Measurements from ENCODE around the gene VRK2.

DNA sequence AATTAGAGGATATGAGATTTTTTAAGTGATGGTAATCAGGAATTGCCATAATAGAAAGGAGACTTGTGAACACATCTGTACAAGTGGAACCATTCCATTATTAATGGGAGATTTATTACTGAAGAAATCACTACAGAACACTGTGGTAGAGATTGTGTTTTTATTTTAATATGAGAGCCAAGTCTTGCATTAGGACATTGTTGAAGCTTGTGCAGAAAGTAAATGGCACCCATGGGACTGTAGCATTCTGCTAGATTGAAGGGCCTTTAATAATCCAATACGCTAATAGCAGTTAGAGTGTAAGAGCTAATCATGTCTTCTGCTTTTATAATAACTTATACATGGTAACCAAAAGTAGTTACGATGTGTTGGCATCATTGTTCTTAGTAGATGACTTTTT is 83.6 kb downstream of the VRK2 start:
- TF ChIP-seq, protein P1, sequence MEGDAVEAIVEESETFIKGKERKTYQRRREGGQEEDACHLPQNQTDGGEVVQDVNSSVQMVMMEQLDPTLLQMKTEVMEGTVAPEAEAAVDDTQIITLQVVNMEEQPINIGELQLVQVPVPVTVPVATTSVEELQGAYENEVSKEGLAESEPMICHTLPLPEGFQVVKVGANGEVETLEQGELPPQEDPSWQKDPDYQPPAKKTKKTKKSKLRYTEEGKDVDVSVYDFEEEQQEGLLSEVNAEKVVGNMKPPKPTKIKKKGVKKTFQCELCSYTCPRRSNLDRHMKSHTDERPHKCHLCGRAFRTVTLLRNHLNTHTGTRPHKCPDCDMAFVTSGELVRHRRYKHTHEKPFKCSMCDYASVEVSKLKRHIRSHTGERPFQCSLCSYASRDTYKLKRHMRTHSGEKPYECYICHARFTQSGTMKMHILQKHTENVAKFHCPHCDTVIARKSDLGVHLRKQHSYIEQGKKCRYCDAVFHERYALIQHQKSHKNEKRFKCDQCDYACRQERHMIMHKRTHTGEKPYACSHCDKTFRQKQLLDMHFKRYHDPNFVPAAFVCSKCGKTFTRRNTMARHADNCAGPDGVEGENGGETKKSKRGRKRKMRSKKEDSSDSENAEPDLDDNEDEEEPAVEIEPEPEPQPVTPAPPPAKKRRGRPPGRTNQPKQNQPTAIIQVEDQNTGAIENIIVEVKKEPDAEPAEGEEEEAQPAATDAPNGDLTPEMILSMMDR (IDR thresholded peaks at IDR 0.05 in 8 of 11, conservative IDR thresholded peaks at IDR 0.05 in 3 of 11), result no peak
- no peak for TF ChIP-seq POLR2A (IDR thresholded peaks at IDR 0.05)

Data from spleen (tissue), 7 donors.